ENCODE data around the gene NEO1.

Gene NEO1

GRCh38 chr15:73172508-73172907, 120.2 kb downstream of the NEO1 start:
- H2AFZ ChIP-seq (ENCODE audit: low read depth, low read length, severe bottlenecking): no peak overlapping the region
- H3K9ac ChIP-seq (ENCODE audit: low read length): no peak overlapping the region
- no peak for TF ChIP-seq EZH2phosphoT487 (conservative IDR thresholded peaks at IDR 0.05; ENCODE audit: low read length)
- no peak for TF ChIP-seq CTCF (IDR thresholded peaks at IDR 0.05; ENCODE audit: insufficient read depth, low read length, poor library complexity, severe bottlenecking)
- no peaks in the 10 kb centered on the region for H3F3A ChIP-seq (ENCODE audit: insufficient read depth)
- no peaks in the 10 kb centered on the region for H3K27me3 ChIP-seq (ENCODE audit: low read length)
- no peaks in the 10 kb centered on the region for H3K9me3 ChIP-seq (ENCODE audit: insufficient read depth, low read length)
- no peaks in the 10 kb centered on the region for H3K79me2 ChIP-seq (ENCODE audit: insufficient read depth, low read length)
- H3K4me3 ChIP-seq (ENCODE audit: insufficient read depth, low read length, poor library complexity, severe bottlenecking): no peak overlapping the region
- no peaks in the 10 kb centered on the region for H3K36me3 ChIP-seq (ENCODE audit: low read length)
- H4K20me1 ChIP-seq (ENCODE audit: low read depth, low read length): no peaks in the 10 kb centered on the region
- H3K27ac ChIP-seq (ENCODE audit: low read depth, low read length): no peak overlapping the region
- H3K9me2 ChIP-seq (replicated peaks; ENCODE audit: insufficient read depth, low read length): no peaks in the 10 kb centered on the region
- no peak overlapping the region for H3K4me2 ChIP-seq (ENCODE audit: low read depth, low read length, poor library complexity, severe bottlenecking)

- Histone ChIP-seq H3K4me2 (ENCODE audit: low read depth, low read length, poor library complexity, severe bottlenecking) (no peak overlapping the region), H3K27me3 (ENCODE audit: low read length) (no peaks in the 10 kb centered on the region), H3F3A (ENCODE audit: insufficient read depth) (no peaks in the 10 kb centered on the region), H3K9me3 (ENCODE audit: insufficient read depth, low read length) (no peaks in the 10 kb centered on the region), H3K36me3 (ENCODE audit: low read length) (no peaks in the 10 kb centered on the region), H3K9me2 (replicated peaks; ENCODE audit: insufficient read depth, low read length) (no peaks in the 10 kb centered on the region), H3K4me3 (ENCODE audit: insufficient read depth, low read length, poor library complexity, severe bottlenecking) (no peak overlapping the region), H4K20me1 (ENCODE audit: low read depth, low read length) (no peaks in the 10 kb centered on the region), H2AFZ (ENCODE audit: low read depth, low read length, severe bottlenecking) (no peak overlapping the region), H3K27ac (ENCODE audit: low read depth, low read length) (no peak overlapping the region), H3K9ac (ENCODE audit: low read length) (no peak overlapping the region), H3K79me2 (ENCODE audit: insufficient read depth, low read length) (no peaks in the 10 kb centered on the region)
- no peak for TF ChIP-seq CTCF (IDR thresholded peaks at IDR 0.05; ENCODE audit: insufficient read depth, low read length, poor library complexity, severe bottlenecking)
- no peak for TF ChIP-seq EZH2phosphoT487 (conservative IDR thresholded peaks at IDR 0.05; ENCODE audit: low read length)
Observed at GRCh38 chr15:73174171-73174570, 121.9 kb downstream of the NEO1 start.

- H3K4me3 ChIP-seq (ENCODE audit: insufficient read depth, low read length, poor library complexity, severe bottlenecking): no peak overlapping the region
- H2AFZ ChIP-seq (ENCODE audit: low read depth, low read length, severe bottlenecking): no peak overlapping the region
- TF ChIP-seq CTCF (IDR thresholded peaks at IDR 0.05; ENCODE audit: insufficient read depth, low read length, poor library complexity, severe bottlenecking): no peak
- no peak for TF ChIP-seq EZH2phosphoT487 (conservative IDR thresholded peaks at IDR 0.05; ENCODE audit: low read length)
- no peaks in the 10 kb centered on the region for H3K9me2 ChIP-seq (replicated peaks; ENCODE audit: insufficient read depth, low read length)
- no peaks in the 10 kb centered on the region for H4K20me1 ChIP-seq (ENCODE audit: low read depth, low read length)
- no peak overlapping the region for H3K9ac ChIP-seq (ENCODE audit: low read length)
- H3K9me3 ChIP-seq (ENCODE audit: insufficient read depth, low read length): no peaks in the 10 kb centered on the region
- no peaks in the 10 kb centered on the region for H3K79me2 ChIP-seq (ENCODE audit: insufficient read depth, low read length)
- H3F3A ChIP-seq (ENCODE audit: insufficient read depth): no peaks in the 10 kb centered on the region
- H3K27me3 ChIP-seq (ENCODE audit: low read length): no peaks in the 10 kb centered on the region
- no peaks in the 10 kb centered on the region for H3K36me3 ChIP-seq (ENCODE audit: low read length)
- H3K4me2 ChIP-seq (ENCODE audit: low read depth, low read length, poor library complexity, severe bottlenecking): no peak overlapping the region
- H3K27ac ChIP-seq (ENCODE audit: low read depth, low read length): no peak overlapping the region
Observed at GRCh38 chr15:73175382-73175781, 123.1 kb downstream of the NEO1 start.
